HCT116 (cell line): ENCODE measurements around the gene WDR48. TPM values are rescaled to one million over a fixed set of nuclear protein-coding genes. Genes with fewer than 3 reads are reported as not detected.

Experiments
- ATAC-seq: fragments of 200-7000 bp; cut with Tn5 transposase; 2 replicates; pipeline ENCODE4 v1.9.1; 2020; ENCODE audit warnings: mild to moderate bottlenecking, moderate library complexity
- BruUV-seq: library from RNA; stranded (reverse); fragments of 400-500 nt; replicated peaks from 2 replicates; lab custom pipeline; 2021; lab: Mats Ljungman, UMichigan
- CTCF ChIA-PET: fragments of 300-600 bp; sonication (Branson Sonifier 250); formaldehyde crosslinking; loops from one replicate; lab custom pipeline; 2021; ENCODE audit warnings: antibody characterized with exemption; lab: Charles Lee
- POLR2A ChIA-PET: fragments of 300-600, 350-600 bp; sonication (Branson Sonifier 250); formaldehyde crosslinking; loops from one replicate; lab custom pipeline; 2021; ENCODE audit warnings: antibody characterized with exemption; lab: Charles Lee
- RAD21 ChIA-PET, 2 experiments: fragments of 300-600 bp; sonication (Branson Sonifier 250); formaldehyde crosslinking; loops; one replicate each; lab custom pipeline; 2023; ENCODE audit warnings: low total read pairs in 2 of 2; ENCODE audit not compliant: uncharacterized antibody in 2 of 2, unreplicated experiment in 2 of 2, low non-redundant PET in 1 of 2; lab: Charles Lee
- DNase-seq: peaks from one replicate; pipeline ENCODE4 v3.0.0-alpha.2; 2010; ENCODE audit warnings: low read depth, low spot score
- H2AFZ ChIP-seq: fragments of 200-600 bp; shearing (Covaris generic), sonication (generic); 2 replicates; pipeline ENCODE4 v1.6.1; 2017; ENCODE audit warnings: low read depth, mixed run types, mixed read lengths, antibody characterized with exemption, low read length; ENCODE audit not compliant: poor library complexity, severe bottlenecking
- H3K27ac ChIP-seq: 2 replicates; pipeline ENCODE4 v1.5.1; 2012; ENCODE audit warnings: low read depth, low read length
- H3K27me3 ChIP-seq: fragments of 200-600 bp; sonication (generic); 2 replicates; pipeline ENCODE4 v1.6.1; 2016; ENCODE audit warnings: mixed run types, low read length, mixed read lengths; ENCODE audit not compliant: insufficient read depth
- H3K36me3 ChIP-seq, 2 experiments: fragments of 200-500 bp in 1 of 2; fragments of 200-600 bp in 1 of 2; sonication (Bioruptor generic) in 1 of 2; sonication (generic) in 1 of 2; 2 replicates each; pipeline versions ENCODE4 v1.5.1 to v1.6.1; 2014 to 2016; ENCODE audit warnings: low read length in 2 of 2, inconsistent platforms in 1 of 2, mixed read lengths in 1 of 2, mixed run types in 1 of 2; ENCODE audit not compliant: insufficient read depth in 2 of 2, control insufficient read depth in 1 of 2
- H3K4me1 ChIP-seq, 2 experiments: fragments of 200-600 bp in 1 of 2; sonication (generic) in 1 of 2; 2 replicates each; pipeline versions ENCODE4 v1.5.1 to v1.6.1; 2012 to 2017; ENCODE audit warnings: low read length in 2 of 2, inconsistent platforms in 1 of 2, mild to moderate bottlenecking in 1 of 2, mixed read lengths in 1 of 2, mixed run types in 1 of 2, moderate library complexity in 1 of 2; ENCODE audit not compliant: insufficient read depth in 2 of 2, control insufficient read depth in 1 of 2
- H3K4me2 ChIP-seq: fragments of 200-600 bp; sonication (generic); 2 replicates; pipeline ENCODE4 v1.6.1; 2017; ENCODE audit warnings: mixed run types, low read length, mixed read lengths
- H3K4me3 ChIP-seq, 2 experiments: fragments of 200-600 bp in 1 of 2; sonication (generic) in 1 of 2; replicated peaks in 1 of 2; 2 replicates each; pipeline ENCODE4 v1.5.1; 2011 to 2016; ENCODE audit warnings: low read length in 2 of 2, control low read depth in 1 of 2, low read depth in 1 of 2, mild to moderate bottlenecking in 1 of 2, mixed read lengths in 1 of 2, mixed run types in 1 of 2
- H3K79me2 ChIP-seq: fragments of 200-600 bp; sonication (generic); 2 replicates; pipeline ENCODE4 v1.6.1; 2017; ENCODE audit warnings: mild to moderate bottlenecking, mixed run types, low read length, moderate library complexity, mixed read lengths; ENCODE audit not compliant: insufficient read depth
- H3K9ac ChIP-seq: fragments of 200-600 bp; sonication (generic); 2 replicates; pipeline ENCODE4 v1.6.1; 2016; ENCODE audit warnings: low read length, mixed read lengths
- H3K9me2 ChIP-seq: fragments of 200-600 bp; sonication (generic), shearing (Covaris generic); 2 replicates; pipeline ENCODE4 v1.6.1; 2017; ENCODE audit warnings: mixed run types, mild to moderate bottlenecking, moderate library complexity; ENCODE audit not compliant: insufficient read depth
- H3K9me3 ChIP-seq, 2 experiments: fragments of 200-500 bp in 1 of 2; fragments of 200-600 bp in 1 of 2; sonication (Bioruptor generic) in 1 of 2; sonication (generic) in 1 of 2; 2 replicates each; pipeline ENCODE4 v1.6.1; 2014 to 2017; ENCODE audit warnings: low read length in 2 of 2, mixed read lengths in 2 of 2, inconsistent platforms in 1 of 2, low read depth in 1 of 2, mild to moderate bottlenecking in 1 of 2, mixed run types in 1 of 2, moderate library complexity in 1 of 2; ENCODE audit not compliant: control insufficient read depth in 1 of 2, insufficient read depth in 1 of 2
- H4K20me1 ChIP-seq: fragments of 200-600 bp; sonication (generic), shearing (Covaris generic); 2 replicates; pipeline ENCODE4 v1.6.1; 2017; ENCODE audit warnings: mixed run types, mild to moderate bottlenecking, moderate library complexity; ENCODE audit not compliant: insufficient read depth
- ATF3 ChIP-seq: IDR thresholded peaks from 2 replicates; pipeline ENCODE4 v1.6.1; 2012
- CBX3 ChIP-seq: IDR thresholded peaks from 2 replicates; pipeline ENCODE4 v1.6.1; 2012; ENCODE audit warnings: low read depth
- CEBPB ChIP-seq: IDR thresholded peaks from 2 replicates; pipeline ENCODE4 v1.6.1; 2012; ENCODE audit warnings: low read depth
- EGR1 ChIP-seq: IDR thresholded peaks from 2 replicates; pipeline ENCODE4 v1.6.1; 2012; ENCODE audit warnings: low read depth
- EZH2 ChIP-seq: fragments of 200-600 bp; sonication (generic); IDR thresholded peaks from 2 replicates; pipeline ENCODE4 v1.6.1; 2017; ENCODE audit warnings: antibody characterized with exemption, mixed run types
- JUND ChIP-seq: IDR thresholded peaks from 2 replicates; pipeline ENCODE4 v1.6.1; 2012
- POLR2A ChIP-seq: IDR thresholded peaks from 2 replicates; pipeline ENCODE4 v1.7.0; 2011; ENCODE audit warnings: borderline replicate concordance; ENCODE audit not compliant: insufficient read depth, insufficient read length; ENCODE audit errors: extremely low read depth
- POLR2AphosphoS5 ChIP-seq: IDR thresholded peaks from 2 replicates; pipeline ENCODE4 v1.6.1; 2011; ENCODE audit warnings: mild to moderate bottlenecking, low read depth, low read length, moderate library complexity
- RAD21 ChIP-seq: IDR thresholded peaks from 2 replicates; pipeline ENCODE4 v1.6.1; 2012; ENCODE audit warnings: low read depth, mild to moderate bottlenecking
- ZFX ChIP-seq: fragments of 450-650 bp; IDR thresholded peaks from 2 replicates; pipeline ENCODE4 v1.6.1; 2017
- ZNF274 ChIP-seq: fragments of 200-500 bp; sonication (Bioruptor generic); IDR thresholded peaks from 2 replicates; pipeline ENCODE4 v1.6.1; 2014; ENCODE audit warnings: mild to moderate bottlenecking, low read depth, low read length, inconsistent platforms
- intact Hi-C: fragments of 100-400 bp; cut with micrococcal nuclease; formaldehyde crosslinking; loops from 2 replicates; pipeline ENCODE4 v1.10.0; 2022
- total RNA-seq: library from RNA; stranded (reverse); gene quantifications from one replicate; pipeline ENCODE4 v1.2.1, GENCODE V29; 2021; ENCODE audit not compliant: unreplicated experiment
- TF ChIP-seq, protein P1 (sequence below): IDR thresholded peaks from 2 replicates; pipeline ENCODE4 v1.6.1; 2012; ENCODE audit warnings: low read depth

WDR48 gene
- total RNA-seq, 1 experiment from 2014 or later = 35.6 TPM

DNA sequence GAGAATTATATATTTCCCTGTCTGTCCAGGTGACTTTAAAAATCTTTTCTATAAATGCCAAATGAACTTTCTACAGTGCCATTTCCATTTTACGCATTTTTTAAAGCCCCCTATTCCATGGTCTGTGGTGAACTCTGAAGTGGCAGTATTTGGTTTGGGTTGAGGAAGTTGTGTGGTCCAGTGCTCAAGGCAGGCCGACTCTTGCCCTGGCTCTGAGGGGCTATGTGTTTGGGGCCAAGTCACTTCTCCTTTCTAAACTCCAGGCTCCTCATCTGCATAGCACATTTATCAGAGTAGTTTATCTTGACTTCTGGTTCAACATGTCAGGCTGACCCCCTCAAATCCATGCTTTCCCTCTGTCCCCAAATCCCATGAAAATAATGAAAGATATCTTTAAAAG lies 69.8 kb downstream of the WDR48 start:
- RAD21 ChIA-PET = no interaction called here
- Histone ChIP-seq H3K27me3 (no peaks in the 10 kb centered on the region), H3K9me3 (no peaks in the 10 kb centered on the region), H4K20me1 (no peaks in the 10 kb centered on the region), H3K4me3 (no peak overlapping the region), H3K9ac (no peak overlapping the region), H3K4me2 (no peak overlapping the region), H3K27ac (no peak overlapping the region), H3K9me2 (no peaks in the 10 kb centered on the region), H3K79me2 (no peaks in the 10 kb centered on the region), H2AFZ (no peak overlapping the region), H3K4me1 (peaks cover 19 to 21% of the 10 kb centered on the region in 2 experiments)
- POLR2A ChIA-PET = no interaction called here
- no peak for ATAC-seq
- TF ChIP-seq EZH2 (no peak), POLR2A (no peak), ZFX (no peak), CEBPB (no peak), POLR2AphosphoS5 (no peak), CBX3 (no peak), ATF3 (no peak), JUND (no peak), RAD21 (no peak), EGR1 (no peak), ZNF274 (no peak)
- TF ChIP-seq, protein P1, sequence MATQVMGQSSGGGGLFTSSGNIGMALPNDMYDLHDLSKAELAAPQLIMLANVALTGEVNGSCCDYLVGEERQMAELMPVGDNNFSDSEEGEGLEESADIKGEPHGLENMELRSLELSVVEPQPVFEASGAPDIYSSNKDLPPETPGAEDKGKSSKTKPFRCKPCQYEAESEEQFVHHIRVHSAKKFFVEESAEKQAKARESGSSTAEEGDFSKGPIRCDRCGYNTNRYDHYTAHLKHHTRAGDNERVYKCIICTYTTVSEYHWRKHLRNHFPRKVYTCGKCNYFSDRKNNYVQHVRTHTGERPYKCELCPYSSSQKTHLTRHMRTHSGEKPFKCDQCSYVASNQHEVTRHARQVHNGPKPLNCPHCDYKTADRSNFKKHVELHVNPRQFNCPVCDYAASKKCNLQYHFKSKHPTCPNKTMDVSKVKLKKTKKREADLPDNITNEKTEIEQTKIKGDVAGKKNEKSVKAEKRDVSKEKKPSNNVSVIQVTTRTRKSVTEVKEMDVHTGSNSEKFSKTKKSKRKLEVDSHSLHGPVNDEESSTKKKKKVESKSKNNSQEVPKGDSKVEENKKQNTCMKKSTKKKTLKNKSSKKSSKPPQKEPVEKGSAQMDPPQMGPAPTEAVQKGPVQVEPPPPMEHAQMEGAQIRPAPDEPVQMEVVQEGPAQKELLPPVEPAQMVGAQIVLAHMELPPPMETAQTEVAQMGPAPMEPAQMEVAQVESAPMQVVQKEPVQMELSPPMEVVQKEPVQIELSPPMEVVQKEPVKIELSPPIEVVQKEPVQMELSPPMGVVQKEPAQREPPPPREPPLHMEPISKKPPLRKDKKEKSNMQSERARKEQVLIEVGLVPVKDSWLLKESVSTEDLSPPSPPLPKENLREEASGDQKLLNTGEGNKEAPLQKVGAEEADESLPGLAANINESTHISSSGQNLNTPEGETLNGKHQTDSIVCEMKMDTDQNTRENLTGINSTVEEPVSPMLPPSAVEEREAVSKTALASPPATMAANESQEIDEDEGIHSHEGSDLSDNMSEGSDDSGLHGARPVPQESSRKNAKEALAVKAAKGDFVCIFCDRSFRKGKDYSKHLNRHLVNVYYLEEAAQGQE = no peak
- TF ChIP-seq, all 23 proteins: peak for 0
- intact Hi-C loops = no loop called here
- H3K36me3 ChIP-seq = no peaks in the 10 kb centered on the region
- CTCF ChIA-PET = no interaction called here
- DNase-seq = no peak
- BruUV-seq = no TSS peak
